OCI-LY7 (cell line): ENCODE results near the gene GAS7.

ENCODE experiments used
- EZH2phosphoT487 ChIP-seq: fragments of 200-600 bp; sonication (generic); IDR thresholded peaks from 2 replicates; pipeline ENCODE4 v1.6.1; 2018; ENCODE audit warnings: low read depth, borderline replicate concordance, mild to moderate bottlenecking, mixed run types, antibody characterized with exemption, low read length, moderate library complexity, mixed read lengths
- TF ChIP-seq, protein P1 (sequence below): fragments of 200-600 bp; sonication (generic); conservative IDR thresholded peaks from 2 replicates; pipeline ENCODE4 v1.5.1; 2014; ENCODE audit warnings: mild to moderate bottlenecking, antibody characterized with exemption, low read length, moderate library complexity, mixed read lengths

DNA sequence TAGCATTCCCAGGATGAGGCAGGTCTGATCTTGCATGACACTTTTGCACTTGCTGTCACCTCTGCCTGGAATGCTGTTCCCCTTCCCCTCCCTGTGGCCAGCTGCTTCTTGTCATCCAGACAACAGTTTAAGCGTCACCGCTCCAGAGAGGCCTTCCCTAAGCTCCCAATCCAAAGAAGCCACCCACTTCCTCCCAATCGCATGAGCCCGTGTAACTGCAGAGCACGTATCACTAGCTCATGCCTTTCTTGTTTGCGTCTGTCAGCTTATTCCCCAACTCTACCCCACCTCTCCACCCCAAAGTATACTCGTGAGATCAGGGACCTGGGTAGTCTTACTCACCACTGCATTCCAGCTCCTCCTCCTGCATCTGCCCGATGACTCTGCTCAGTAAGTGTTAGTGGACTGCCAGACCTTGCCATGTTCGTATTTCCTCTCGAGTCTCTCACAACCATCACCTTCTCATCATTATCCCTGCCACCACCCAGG lies 92.8 kb downstream of the GAS7 start:
- TF ChIP-seq, protein P1, sequence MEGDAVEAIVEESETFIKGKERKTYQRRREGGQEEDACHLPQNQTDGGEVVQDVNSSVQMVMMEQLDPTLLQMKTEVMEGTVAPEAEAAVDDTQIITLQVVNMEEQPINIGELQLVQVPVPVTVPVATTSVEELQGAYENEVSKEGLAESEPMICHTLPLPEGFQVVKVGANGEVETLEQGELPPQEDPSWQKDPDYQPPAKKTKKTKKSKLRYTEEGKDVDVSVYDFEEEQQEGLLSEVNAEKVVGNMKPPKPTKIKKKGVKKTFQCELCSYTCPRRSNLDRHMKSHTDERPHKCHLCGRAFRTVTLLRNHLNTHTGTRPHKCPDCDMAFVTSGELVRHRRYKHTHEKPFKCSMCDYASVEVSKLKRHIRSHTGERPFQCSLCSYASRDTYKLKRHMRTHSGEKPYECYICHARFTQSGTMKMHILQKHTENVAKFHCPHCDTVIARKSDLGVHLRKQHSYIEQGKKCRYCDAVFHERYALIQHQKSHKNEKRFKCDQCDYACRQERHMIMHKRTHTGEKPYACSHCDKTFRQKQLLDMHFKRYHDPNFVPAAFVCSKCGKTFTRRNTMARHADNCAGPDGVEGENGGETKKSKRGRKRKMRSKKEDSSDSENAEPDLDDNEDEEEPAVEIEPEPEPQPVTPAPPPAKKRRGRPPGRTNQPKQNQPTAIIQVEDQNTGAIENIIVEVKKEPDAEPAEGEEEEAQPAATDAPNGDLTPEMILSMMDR, result no peak
- no peak for TF ChIP-seq EZH2phosphoT487
